PFSK-1 (cell line): ENCODE data around the gene FSTL4.

Source experiments
- FOXP2 ChIP-seq: optimal IDR thresholded peaks from 2 replicates; pipeline ENCODE3; 2011; ENCODE audit warnings: borderline replicate concordance, control low read depth, inconsistent platforms; ENCODE audit not compliant: insufficient read depth; ENCODE audit errors: extremely low read length, extremely low read depth
- POLR2AphosphoS5 ChIP-seq: IDR thresholded peaks from 2 replicates; pipeline ENCODE4 v1.6.1; 2012; ENCODE audit warnings: low read depth, mild to moderate bottlenecking, control low read depth, low read length, moderate library complexity
- SIN3A ChIP-seq: IDR thresholded peaks from 2 replicates; pipeline ENCODE4 v1.6.1; 2012; ENCODE audit warnings: mild to moderate bottlenecking, low read length, moderate library complexity, borderline replicate concordance; ENCODE audit not compliant: insufficient read depth
- TAF1 ChIP-seq: IDR thresholded peaks from 2 replicates; pipeline ENCODE4 v1.6.1; 2012; ENCODE audit warnings: low read length, control low read depth, borderline replicate concordance; ENCODE audit not compliant: insufficient read depth
- TF ChIP-seq, protein P1 (sequence below), 2 experiments: IDR thresholded peaks; 2 replicates each; pipeline versions ENCODE4 v1.6.1 to v1.8.0; 2011 to 2012; ENCODE audit warnings: low read depth in 2 of 2, low read length in 2 of 2, control low read depth in 1 of 2, inconsistent platforms in 1 of 2, mild to moderate bottlenecking in 1 of 2, moderate library complexity in 1 of 2; ENCODE audit not compliant: insufficient read depth in 1 of 2

Gene FSTL4

DNA sequence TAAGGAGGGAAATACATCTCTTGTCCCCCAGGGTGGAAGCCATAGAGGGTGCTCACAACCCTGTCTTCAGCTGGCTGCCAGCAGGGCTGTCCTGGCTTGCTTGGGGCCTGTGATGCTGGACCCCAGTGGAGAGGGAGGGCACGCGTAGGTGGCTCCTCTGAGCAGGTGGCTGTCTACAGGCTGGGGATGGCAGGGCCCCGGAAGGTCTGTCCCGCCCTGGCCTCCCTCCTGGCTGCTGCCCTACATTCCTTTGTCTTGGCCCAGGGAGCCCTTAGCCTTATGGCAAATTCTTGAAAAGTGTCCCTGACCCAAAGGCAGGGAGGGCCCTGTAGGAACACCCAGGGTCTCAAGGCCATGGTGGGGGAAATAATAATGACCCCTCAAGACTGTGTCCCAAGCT lies 336.2 kb downstream of the FSTL4 start:
- no peak for TF ChIP-seq TAF1
- no peak for TF ChIP-seq FOXP2
- TF ChIP-seq POLR2AphosphoS5, result no peak
- TF ChIP-seq, protein P1, sequence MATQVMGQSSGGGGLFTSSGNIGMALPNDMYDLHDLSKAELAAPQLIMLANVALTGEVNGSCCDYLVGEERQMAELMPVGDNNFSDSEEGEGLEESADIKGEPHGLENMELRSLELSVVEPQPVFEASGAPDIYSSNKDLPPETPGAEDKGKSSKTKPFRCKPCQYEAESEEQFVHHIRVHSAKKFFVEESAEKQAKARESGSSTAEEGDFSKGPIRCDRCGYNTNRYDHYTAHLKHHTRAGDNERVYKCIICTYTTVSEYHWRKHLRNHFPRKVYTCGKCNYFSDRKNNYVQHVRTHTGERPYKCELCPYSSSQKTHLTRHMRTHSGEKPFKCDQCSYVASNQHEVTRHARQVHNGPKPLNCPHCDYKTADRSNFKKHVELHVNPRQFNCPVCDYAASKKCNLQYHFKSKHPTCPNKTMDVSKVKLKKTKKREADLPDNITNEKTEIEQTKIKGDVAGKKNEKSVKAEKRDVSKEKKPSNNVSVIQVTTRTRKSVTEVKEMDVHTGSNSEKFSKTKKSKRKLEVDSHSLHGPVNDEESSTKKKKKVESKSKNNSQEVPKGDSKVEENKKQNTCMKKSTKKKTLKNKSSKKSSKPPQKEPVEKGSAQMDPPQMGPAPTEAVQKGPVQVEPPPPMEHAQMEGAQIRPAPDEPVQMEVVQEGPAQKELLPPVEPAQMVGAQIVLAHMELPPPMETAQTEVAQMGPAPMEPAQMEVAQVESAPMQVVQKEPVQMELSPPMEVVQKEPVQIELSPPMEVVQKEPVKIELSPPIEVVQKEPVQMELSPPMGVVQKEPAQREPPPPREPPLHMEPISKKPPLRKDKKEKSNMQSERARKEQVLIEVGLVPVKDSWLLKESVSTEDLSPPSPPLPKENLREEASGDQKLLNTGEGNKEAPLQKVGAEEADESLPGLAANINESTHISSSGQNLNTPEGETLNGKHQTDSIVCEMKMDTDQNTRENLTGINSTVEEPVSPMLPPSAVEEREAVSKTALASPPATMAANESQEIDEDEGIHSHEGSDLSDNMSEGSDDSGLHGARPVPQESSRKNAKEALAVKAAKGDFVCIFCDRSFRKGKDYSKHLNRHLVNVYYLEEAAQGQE (IDR thresholded peaks at IDR 0.05; ENCODE audit: insufficient read depth in 1 of 2, low read depth in 2 of 2, low read length in 2 of 2), result no peak
- no peak for TF ChIP-seq SIN3A

DNA sequence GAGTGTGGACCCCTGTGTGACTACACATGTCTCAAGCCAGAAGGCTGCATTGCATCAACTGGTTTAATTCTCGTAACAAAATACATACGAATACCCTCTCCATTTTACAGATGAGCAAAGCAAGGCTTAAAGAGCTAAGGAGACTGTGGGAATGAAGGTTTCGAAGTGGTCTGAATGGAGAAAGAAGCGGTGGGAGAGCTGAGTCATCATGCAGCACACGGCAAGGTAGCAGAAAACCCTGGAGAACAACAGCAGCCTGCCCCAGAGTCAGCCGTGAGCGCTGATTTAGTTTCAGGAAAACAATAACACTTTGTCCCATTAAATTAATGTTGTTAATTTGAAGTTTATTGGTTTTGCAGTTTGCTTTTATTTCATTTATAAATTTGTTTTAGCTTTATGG lies 336.7 kb downstream of the FSTL4 start:
- TF ChIP-seq SIN3A (no peak), FOXP2 (no peak), POLR2AphosphoS5 (no peak), TAF1 (no peak)
- TF ChIP-seq, protein P1 (IDR thresholded peaks at IDR 0.05; ENCODE audit: insufficient read depth in 1 of 2, low read depth in 2 of 2, low read length in 2 of 2), result no peak

DNA sequence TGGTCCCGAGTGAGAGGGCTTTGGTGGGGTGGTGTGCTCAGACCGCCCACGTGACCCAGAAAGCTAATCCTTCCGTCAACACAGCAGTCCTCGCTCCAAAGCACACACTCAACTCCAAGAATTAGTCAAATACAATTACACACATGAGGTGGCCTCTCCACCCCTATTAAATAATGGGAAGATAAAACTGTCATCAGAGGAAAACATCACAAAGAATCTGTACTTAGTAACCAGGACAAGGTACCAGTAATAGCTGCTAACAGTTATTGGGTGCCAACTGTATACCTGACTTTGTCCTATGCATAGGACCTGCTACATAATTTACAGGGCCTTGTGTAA lies 337.8 kb downstream of the FSTL4 start:
- no peak for TF ChIP-seq POLR2AphosphoS5

DNA sequence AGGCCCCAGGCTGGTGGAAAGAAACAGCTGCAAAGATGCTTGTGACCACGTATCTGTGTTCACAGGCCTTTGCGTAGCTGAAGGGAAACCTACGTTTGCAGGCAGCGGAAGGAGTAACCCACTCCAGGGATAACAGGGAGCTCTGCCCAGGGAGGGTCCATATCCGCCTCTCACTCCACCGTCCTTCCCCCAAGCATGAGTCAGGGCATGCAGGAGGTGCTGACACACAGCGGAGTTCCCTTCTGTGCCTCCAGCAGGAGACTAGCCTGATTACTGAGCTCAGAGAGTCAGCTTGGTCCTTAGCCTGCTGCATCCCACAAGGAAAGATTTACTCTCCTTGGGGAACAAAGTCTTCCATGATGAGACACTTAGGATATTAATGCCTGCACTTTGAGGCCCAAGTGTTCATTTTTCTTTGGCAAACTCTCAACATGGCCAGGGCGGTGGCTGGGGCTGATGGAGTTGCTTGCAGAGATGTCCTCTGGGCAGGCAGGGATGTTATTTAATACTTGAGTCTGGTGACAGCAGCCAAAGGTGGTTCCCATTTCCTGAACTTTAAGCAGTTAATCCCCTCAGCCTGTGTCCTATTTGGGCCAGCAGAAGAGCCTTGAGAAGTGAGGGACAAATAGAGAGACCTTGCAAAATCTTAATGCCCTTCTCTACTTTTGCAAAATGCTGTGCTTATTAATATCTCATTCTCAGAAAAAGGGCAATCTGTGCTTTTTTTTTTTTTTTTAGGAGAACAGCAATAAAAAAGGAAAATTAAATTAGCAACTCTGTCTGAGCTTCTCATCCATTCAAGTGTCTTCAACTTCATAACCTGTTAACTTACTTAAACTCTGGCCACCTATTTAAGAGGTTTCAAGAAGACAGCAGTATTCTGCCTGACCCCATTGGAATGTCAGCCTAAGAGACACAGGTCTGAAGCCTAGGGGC lies 338.4 kb downstream of the FSTL4 start:
- TF ChIP-seq SIN3A (no peak), FOXP2 (peak; percentile 68), POLR2AphosphoS5 (no peak), TAF1 (no peak)
- TF ChIP-seq, protein P1 (IDR thresholded peaks at IDR 0.05; ENCODE audit: insufficient read depth in 1 of 2, low read depth in 2 of 2, low read length in 2 of 2), result no peak

DNA sequence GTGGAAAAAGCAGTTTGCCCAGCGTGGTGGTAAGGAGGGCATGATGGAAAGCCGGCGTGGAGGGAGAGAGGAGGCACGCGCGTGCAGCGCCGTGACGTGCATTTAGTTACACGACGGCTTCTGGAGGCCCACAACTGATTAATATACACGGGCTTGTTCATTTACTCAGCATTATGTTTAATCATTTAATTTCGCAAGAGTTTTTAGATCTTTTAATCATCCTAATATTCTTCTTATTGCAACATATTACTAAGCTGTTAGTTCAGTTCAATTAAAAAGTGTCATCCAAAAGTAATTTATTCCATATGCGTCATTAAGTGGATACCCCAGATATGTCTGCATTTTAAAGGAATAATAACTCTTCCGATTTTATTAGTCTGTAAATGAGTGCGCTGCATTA lies 340.0 kb downstream of the FSTL4 start:
- no peak for TF ChIP-seq SIN3A
- TF ChIP-seq FOXP2, result no peak
- TF ChIP-seq TAF1, result no peak
- TF ChIP-seq, protein P1 (IDR thresholded peaks at IDR 0.05; ENCODE audit: insufficient read depth in 1 of 2, low read depth in 2 of 2, low read length in 2 of 2), result no peak
